ENCODE measurements around the gene ARHGAP26. TPM values are rescaled to one million over a fixed set of nuclear protein-coding genes. Genes with fewer than 3 reads are reported as not detected.

ARHGAP26 gene
- total and polyA plus RNA-seq, 4 donors = 1.8 to 16.7 (median 4.1) TPM

DNA sequence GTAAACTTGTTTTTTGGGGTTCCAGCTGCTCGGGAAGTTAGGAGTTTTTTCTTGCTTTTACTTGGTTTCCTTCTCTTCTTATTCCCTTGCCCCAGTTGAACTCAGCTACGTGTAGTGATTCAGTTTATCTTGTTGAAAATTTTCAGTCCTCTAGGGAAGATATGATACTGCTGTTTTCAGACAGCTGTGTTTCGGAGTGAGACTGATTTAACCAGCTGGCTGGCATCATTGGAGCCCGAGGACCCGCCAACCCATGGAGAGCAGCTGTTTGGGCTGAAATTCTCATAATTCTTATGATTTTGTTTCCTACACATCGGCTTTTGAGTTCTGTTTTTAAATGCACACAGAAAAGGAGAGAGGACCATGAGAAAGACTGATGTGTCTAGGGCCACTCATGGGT lies 361.8 kb downstream of the ARHGAP26 start:
- H3K36me3 ChIP-seq (ENCODE audit: control insufficient read depth in 4 of 4, insufficient read depth in 3 of 4, low read depth in 1 of 4, low read length in 3 of 4) = peaks cover 0 to 5% (median 0%) of the 10 kb centered on the region in 4 donors
- H3K27ac ChIP-seq (ENCODE audit: low read depth in 1 of 2, low read length in 2 of 2) = no peak overlapping the region
- peaks cover 0 to 3% (median 1%) of the 10 kb centered on the region in 4 donors for H3K4me1 ChIP-seq (ENCODE audit: control insufficient read depth in 4 of 4, insufficient read depth in 4 of 4, low read length in 3 of 4)
- no peak overlapping the region for H3K9ac ChIP-seq (ENCODE audit: low read depth in 1 of 2, low read length in 2 of 2)
- no peak for TF ChIP-seq YY1 (IDR thresholded peaks at IDR 0.05)
- TF ChIP-seq FOXA1 (IDR thresholded peaks at IDR 0.05) = no peak
- no peak for TF ChIP-seq RAD21 (IDR thresholded peaks at IDR 0.05)
- TF ChIP-seq, protein P1, sequence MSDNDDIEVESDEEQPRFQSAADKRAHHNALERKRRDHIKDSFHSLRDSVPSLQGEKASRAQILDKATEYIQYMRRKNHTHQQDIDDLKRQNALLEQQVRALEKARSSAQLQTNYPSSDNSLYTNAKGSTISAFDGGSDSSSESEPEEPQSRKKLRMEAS (IDR thresholded peaks at IDR 0.05) = no peak
- TF ChIP-seq SP1 (IDR thresholded peaks at IDR 0.05) = no peak
- TF ChIP-seq NR2F2 (IDR thresholded peaks at IDR 0.05) = no peak
- no peak for TF ChIP-seq TAF1 (conservative IDR thresholded peaks at IDR 0.05)
- TF ChIP-seq HNF4A (conservative IDR thresholded peaks at IDR 0.05) = no peak
- TF ChIP-seq JUND (IDR thresholded peaks at IDR 0.05) = no peak
- TF ChIP-seq ZBTB33 (IDR thresholded peaks at IDR 0.05) = no peak
- no peak for TF ChIP-seq GABPA (IDR thresholded peaks at IDR 0.05 in 1 of 2, conservative IDR thresholded peaks at IDR 0.05 in 1 of 2)
- TF ChIP-seq, protein P2, sequence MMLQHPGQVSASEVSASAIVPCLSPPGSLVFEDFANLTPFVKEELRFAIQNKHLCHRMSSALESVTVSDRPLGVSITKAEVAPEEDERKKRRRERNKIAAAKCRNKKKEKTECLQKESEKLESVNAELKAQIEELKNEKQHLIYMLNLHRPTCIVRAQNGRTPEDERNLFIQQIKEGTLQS (IDR thresholded peaks at IDR 0.05) = no peak
- TF ChIP-seq RXRA (IDR thresholded peaks at IDR 0.05) = no peak
- TF ChIP-seq, protein P3, sequence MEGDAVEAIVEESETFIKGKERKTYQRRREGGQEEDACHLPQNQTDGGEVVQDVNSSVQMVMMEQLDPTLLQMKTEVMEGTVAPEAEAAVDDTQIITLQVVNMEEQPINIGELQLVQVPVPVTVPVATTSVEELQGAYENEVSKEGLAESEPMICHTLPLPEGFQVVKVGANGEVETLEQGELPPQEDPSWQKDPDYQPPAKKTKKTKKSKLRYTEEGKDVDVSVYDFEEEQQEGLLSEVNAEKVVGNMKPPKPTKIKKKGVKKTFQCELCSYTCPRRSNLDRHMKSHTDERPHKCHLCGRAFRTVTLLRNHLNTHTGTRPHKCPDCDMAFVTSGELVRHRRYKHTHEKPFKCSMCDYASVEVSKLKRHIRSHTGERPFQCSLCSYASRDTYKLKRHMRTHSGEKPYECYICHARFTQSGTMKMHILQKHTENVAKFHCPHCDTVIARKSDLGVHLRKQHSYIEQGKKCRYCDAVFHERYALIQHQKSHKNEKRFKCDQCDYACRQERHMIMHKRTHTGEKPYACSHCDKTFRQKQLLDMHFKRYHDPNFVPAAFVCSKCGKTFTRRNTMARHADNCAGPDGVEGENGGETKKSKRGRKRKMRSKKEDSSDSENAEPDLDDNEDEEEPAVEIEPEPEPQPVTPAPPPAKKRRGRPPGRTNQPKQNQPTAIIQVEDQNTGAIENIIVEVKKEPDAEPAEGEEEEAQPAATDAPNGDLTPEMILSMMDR (IDR thresholded peaks at IDR 0.05; ENCODE audit: low read depth, low read length, missing input control) = no peak
- no peak for TF ChIP-seq HNF4G (IDR thresholded peaks at IDR 0.05)
- TF ChIP-seq FOXA2 (IDR thresholded peaks at IDR 0.05) = no peak
- TF ChIP-seq REST (IDR thresholded peaks at IDR 0.05) = no peak
- no peak for TF ChIP-seq EGR1 (IDR thresholded peaks at IDR 0.05; ENCODE audit: low read depth in 2 of 2)
- WGBS = 91% methylated on average over 6 of the region's 6 CpGs
- H3K4me3 ChIP-seq (ENCODE audit: low read depth in 1 of 3, low read length in 3 of 3) = no peak overlapping the region
- no peaks in the 10 kb centered on the region for H3K9me3 ChIP-seq (ENCODE audit: control insufficient read depth in 4 of 4, low read length in 3 of 4)
- no peaks in the 10 kb centered on the region for H3K27me3 ChIP-seq (ENCODE audit: control insufficient read depth in 4 of 4, insufficient read depth in 4 of 4, low read length in 3 of 4)
- no peak for DNase-seq (ENCODE audit: low spot score)

All from liver (tissue), 9 donors.